ENCODE results near the gene TEX52.

- TF ChIP-seq EZH2 (IDR thresholded peaks at IDR 0.05; ENCODE audit: borderline replicate concordance, low read length) = no peak
- TF ChIP-seq, protein P1, sequence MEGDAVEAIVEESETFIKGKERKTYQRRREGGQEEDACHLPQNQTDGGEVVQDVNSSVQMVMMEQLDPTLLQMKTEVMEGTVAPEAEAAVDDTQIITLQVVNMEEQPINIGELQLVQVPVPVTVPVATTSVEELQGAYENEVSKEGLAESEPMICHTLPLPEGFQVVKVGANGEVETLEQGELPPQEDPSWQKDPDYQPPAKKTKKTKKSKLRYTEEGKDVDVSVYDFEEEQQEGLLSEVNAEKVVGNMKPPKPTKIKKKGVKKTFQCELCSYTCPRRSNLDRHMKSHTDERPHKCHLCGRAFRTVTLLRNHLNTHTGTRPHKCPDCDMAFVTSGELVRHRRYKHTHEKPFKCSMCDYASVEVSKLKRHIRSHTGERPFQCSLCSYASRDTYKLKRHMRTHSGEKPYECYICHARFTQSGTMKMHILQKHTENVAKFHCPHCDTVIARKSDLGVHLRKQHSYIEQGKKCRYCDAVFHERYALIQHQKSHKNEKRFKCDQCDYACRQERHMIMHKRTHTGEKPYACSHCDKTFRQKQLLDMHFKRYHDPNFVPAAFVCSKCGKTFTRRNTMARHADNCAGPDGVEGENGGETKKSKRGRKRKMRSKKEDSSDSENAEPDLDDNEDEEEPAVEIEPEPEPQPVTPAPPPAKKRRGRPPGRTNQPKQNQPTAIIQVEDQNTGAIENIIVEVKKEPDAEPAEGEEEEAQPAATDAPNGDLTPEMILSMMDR (conservative IDR thresholded peaks at IDR 0.05 in 1 of 2, IDR thresholded peaks at IDR 0.05 in 1 of 2; ENCODE audit: extremely low read depth in 1 of 2, insufficient read depth in 1 of 2, low read depth in 1 of 2, low read length in 2 of 2) = no peak
These were observed 38.2 kb upstream of the TEX52 start for GRCh38 chr12:2895051-2895451.
